GM12873 (cell line): ENCODE data around the gene RBM17.

Experiments used
- TF ChIP-seq, protein P1 (sequence below): IDR thresholded peaks from 2 replicates; pipeline ENCODE4 v1.5.1; 2012; ENCODE audit warnings: low read depth, mild to moderate bottlenecking, moderate library complexity, low read length, control low read depth; ENCODE audit not compliant: insufficient read depth; ENCODE audit errors: missing control alignments

The RBM17 gene, protein sequence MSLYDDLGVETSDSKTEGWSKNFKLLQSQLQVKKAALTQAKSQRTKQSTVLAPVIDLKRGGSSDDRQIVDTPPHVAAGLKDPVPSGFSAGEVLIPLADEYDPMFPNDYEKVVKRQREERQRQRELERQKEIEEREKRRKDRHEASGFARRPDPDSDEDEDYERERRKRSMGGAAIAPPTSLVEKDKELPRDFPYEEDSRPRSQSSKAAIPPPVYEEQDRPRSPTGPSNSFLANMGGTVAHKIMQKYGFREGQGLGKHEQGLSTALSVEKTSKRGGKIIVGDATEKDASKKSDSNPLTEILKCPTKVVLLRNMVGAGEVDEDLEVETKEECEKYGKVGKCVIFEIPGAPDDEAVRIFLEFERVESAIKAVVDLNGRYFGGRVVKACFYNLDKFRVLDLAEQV

DNA sequence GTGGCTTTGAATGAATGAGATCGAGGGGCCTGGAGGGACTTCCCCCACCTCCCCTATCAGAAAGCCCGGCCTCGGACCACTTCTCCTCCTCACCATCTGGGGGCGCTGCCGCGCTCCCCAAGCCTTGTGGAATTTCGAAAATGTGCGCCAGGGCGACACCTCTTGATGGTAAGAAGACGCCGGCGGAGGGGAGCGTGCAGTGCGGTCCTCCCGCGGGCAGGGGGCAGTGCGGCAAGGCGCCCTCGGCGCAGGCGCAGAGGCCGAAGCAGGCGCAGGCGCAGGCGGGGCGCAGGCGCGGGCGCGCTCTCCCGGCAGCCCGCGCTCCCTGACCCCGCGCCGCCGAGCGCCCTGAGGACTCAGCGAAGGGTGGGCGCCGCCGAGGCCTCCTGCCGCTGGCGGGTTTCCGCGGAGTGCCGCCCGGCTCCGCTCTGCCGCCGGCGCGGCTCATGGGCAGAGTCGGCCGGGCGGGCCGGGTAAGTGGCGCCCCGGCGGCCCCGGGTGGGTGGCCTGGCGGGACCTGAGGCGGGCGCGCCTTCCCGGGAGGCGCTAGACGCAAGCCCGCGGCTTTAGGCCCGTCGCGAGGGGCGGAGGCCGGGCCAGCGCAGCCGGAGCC, at the start of gene RBM17:
TSS of gene RBM17 (plus strand) at position 314 of the 613 bp plus-strand sequence. CDS start 8,032 bp downstream, outside the sequence.
- TF ChIP-seq, protein P1, sequence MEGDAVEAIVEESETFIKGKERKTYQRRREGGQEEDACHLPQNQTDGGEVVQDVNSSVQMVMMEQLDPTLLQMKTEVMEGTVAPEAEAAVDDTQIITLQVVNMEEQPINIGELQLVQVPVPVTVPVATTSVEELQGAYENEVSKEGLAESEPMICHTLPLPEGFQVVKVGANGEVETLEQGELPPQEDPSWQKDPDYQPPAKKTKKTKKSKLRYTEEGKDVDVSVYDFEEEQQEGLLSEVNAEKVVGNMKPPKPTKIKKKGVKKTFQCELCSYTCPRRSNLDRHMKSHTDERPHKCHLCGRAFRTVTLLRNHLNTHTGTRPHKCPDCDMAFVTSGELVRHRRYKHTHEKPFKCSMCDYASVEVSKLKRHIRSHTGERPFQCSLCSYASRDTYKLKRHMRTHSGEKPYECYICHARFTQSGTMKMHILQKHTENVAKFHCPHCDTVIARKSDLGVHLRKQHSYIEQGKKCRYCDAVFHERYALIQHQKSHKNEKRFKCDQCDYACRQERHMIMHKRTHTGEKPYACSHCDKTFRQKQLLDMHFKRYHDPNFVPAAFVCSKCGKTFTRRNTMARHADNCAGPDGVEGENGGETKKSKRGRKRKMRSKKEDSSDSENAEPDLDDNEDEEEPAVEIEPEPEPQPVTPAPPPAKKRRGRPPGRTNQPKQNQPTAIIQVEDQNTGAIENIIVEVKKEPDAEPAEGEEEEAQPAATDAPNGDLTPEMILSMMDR: peak; percentile 100

DNA sequence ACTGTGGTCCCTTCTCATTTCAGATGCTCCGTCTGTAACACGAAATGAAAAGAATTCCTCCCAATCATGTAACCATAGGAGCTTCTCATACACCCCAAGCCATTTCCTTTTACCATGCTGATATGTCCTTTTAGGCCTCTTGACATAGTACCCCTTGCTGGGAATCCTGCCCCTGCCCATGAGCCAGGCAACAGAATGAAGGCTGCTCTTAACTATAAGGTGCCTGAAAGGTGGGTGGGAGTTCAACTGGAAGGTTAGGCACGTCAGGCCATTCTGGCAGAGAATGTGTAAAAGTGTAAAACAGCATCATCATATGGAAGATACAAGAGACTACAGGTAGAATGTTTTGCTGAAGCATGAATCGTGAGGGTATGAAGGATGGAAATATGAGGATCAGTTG, 49.1 kb upstream of the RBM17 start:
- TF ChIP-seq, protein P1: no peak

DNA sequence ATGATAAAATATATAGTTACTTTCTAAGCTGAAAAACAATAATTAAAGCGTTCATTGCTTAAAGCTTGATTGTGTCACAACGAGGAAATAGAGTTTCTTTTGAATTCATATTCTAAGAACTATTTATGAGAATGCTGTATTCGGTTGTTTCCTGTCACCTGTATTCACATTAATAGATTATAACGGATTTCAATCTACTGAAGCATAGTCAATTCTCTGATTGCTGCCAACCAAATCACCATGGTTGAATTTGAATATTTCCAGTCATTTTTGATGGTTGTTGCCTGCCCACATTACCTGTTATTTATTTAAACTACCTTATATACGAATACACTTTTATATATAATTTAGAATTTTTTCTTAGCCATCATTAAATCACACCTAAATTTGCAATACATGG, 48.6 kb upstream of the RBM17 start:
- TF ChIP-seq, protein P1: no peak

DNA sequence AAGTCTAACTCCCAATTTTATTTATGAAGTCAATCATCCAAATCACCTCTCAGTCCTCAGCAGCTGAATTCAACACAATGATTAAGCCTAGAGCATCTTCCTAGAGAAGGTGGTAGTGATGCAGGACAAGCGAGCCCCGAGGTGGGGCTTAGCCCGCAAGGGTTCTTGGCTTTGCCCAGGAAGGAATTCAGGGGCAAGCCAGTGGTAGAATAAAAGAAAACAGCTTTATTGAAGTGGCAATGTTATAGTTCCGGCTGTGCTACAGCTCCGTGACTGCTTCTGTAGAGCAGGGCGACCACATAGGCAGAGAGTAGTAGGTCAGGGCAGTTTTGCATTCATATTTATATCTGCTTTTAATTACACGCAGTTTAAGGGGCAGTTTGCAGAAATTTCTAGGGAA, 44.8 kb upstream of the RBM17 start:
- TF ChIP-seq, protein P1: no peak

DNA sequence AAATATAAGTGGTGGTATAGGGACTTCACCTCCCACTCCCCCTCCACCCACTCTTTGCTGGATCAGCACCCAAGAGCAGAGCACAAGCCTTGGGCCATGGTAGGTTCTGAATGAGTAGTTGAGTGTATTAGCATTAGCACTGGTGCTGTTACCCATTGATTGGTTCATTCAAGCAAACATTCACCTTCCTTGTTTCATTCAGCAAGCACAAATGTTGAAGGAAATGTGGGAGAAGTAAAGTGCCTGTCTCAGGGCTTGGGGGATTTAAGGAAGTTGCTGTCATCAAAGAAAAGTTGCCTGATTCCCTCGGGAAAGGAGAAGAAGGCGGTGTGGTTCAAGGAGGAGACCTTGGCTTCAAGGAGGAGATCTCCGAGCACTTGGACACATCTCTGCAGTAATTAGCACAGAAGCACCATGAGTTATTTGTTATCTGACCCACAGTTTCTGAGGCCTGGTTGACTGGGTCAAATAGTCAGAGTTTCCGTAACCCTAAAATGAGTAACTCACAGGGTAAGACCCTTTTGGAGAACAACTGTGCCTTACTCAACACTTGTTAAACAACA, 44.0 kb upstream of the RBM17 start:
- TF ChIP-seq, protein P1: no peak

DNA sequence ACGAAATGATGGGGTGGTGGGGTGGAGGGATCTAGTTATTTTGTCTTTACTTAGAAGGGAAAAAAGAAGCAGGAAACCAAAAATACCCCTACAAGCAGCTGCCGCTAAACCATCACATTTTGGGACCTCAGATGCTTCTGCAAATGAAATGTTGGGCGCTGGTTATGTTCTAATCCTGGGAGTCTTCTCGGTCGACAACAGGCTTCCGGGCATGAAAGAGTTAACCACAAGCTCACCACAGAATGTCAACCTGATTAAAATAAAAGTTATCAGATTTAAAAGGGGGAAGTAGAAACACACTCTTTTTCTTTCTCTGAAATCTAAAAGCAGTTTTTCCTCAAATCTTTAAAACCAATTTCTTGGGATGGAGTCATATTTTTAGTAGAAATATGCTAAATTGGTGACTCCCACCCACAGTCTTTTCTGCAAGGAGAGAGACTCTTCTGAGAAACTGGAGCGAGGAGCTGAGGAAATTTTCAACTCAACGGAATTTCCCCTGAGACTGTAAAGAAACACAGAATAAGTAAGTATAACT, 43.5 kb upstream of the RBM17 start:
- TF ChIP-seq, protein P1: no peak
